ENCODE measurements around the gene DCAF5.
"Not testable (repeated sequence)": the region's sequence is repeated elsewhere in the genome, so short reads cannot be mapped to it uniquely, and the experiment has no call there.

Gene DCAF5

GRCh38 chr14:69152902-69153151, at the start of gene DCAF5:
TSS of gene DCAF5 (minus strand) at chr14:69153119. CDS start at chr14:69152978, 141 bp downstream.
- DNase-seq, result no peak

- DNase-seq, result no peak
These were observed 46.9 kb upstream of the DCAF5 start for GRCh38 chr14:69199786-69200185.

GRCh38 chr14:69193721-69194120, 40.8 kb upstream of the DCAF5 start:
- DNase-seq, result no peak

GRCh38 chr14:69191340-69192111, 38.6 kb upstream of the DCAF5 start, which contains the start of gene EXD2:
TSS of gene EXD2 (plus strand) at chr14:69191498. CDS start at chr14:69209471, 17,973 bp downstream.
- peak; percentile 95 for DNase-seq

- no peak for DNase-seq
These were observed 37.3 kb upstream of the DCAF5 start for GRCh38 chr14:69190191-69190590.

GRCh38 chr14:69183735-69184134, 30.8 kb upstream of the DCAF5 start:
- no peak for DNase-seq

- DNase-seq, result not testable (repeated sequence)
These were observed 29.7 kb upstream of the DCAF5 start for GRCh38 chr14:69182580-69182979.

- no peak for DNase-seq
These were observed 28.6 kb upstream of the DCAF5 start for GRCh38 chr14:69181491-69181890.

- no peak for DNase-seq
These were observed 22.2 kb upstream of the DCAF5 start for GRCh38 chr14:69175130-69175529.

- DNase-seq, result no peak
These were observed 18.6 kb upstream of the DCAF5 start for GRCh38 chr14:69171569-69171968.

GRCh38 chr14:69170839-69171238, 17.9 kb upstream of the DCAF5 start:
- no peak for DNase-seq

GRCh38 chr14:69165787-69166186, 12.9 kb upstream of the DCAF5 start:
- not testable (repeated sequence) for DNase-seq

GRCh38 chr14:69161590-69161989, 8.7 kb upstream of the DCAF5 start:
- DNase-seq, result no peak

GRCh38 chr14:69156224-69156623, 3.3 kb upstream of the DCAF5 start:
- DNase-seq, result no peak

GRCh38 chr14:69154779-69155178, 1.9 kb upstream of the DCAF5 start:
- peak; percentile 32 for DNase-seq

- no peak for DNase-seq
These were observed 953 bp upstream of the DCAF5 start for GRCh38 chr14:69153873-69154270.

- DNase-seq, result peak; percentile 96
These were observed 393 bp upstream of the DCAF5 start for GRCh38 chr14:69153152-69153872.

- DNase-seq, result peak; percentile 76
These were observed 578 bp downstream of the DCAF5 start for GRCh38 chr14:69152181-69152901.

GRCh38 chr14:69151458-69152180, 1.3 kb downstream of the DCAF5 start:
- peak; percentile 89 for DNase-seq

GRCh38 chr14:69149461-69150244, 3.3 kb downstream of the DCAF5 start:
- no peak for DNase-seq

GRCh38 chr14:69142101-69142500, 10.8 kb downstream of the DCAF5 start:
- DNase-seq, result no peak

GRCh38 chr14:69141550-69141949, 11.4 kb downstream of the DCAF5 start:
- DNase-seq, result no peak
